DND-41 (cell line): ENCODE measurements around the gene TCF7L2.

ENCODE experiments used
- ATAC-seq: fragments of 200-7000 bp; cut with Tn5 transposase; 3 replicates; pipeline ENCODE4 v1.9.1; 2021; ENCODE audit warnings: low read depth; ENCODE audit not compliant: insufficient read depth
- DNase-seq: peaks from one replicate; pipeline ENCODE4 v3.0.0-alpha.2; 2020
- H2AFZ ChIP-seq: 2 replicates; pipeline ENCODE4 v1.6.0; 2012; ENCODE audit warnings: low read depth, low read length
- H3K27ac ChIP-seq: 2 replicates; pipeline ENCODE4 v1.5.1; 2012; ENCODE audit warnings: low read length, inconsistent platforms
- H3K27me3 ChIP-seq: fragments of 200-600 bp; sonication (generic); 2 replicates; pipeline ENCODE4 v1.6.0; 2012; ENCODE audit warnings: low read length, mild to moderate bottlenecking, inconsistent platforms; ENCODE audit not compliant: insufficient read depth, poor library complexity
- H3K36me3 ChIP-seq: 2 replicates; pipeline ENCODE4 v1.5.1; 2012; ENCODE audit warnings: low read length, inconsistent platforms; ENCODE audit not compliant: insufficient read depth
- H3K4me1 ChIP-seq: 2 replicates; pipeline ENCODE4 v1.5.1; 2012; ENCODE audit warnings: mild to moderate bottlenecking, low read length; ENCODE audit not compliant: insufficient read depth
- H3K4me2 ChIP-seq: 2 replicates; pipeline ENCODE4 v1.6.0; 2012; ENCODE audit warnings: mild to moderate bottlenecking, moderate library complexity, low read length, inconsistent platforms; ENCODE audit not compliant: insufficient read depth
- H3K4me3 ChIP-seq, 2 experiments: fragments of 200-600 bp in 1 of 2; shearing (Covaris generic) in 1 of 2; 2 replicates each; pipeline ENCODE4 v1.5.1; 2012 to 2016; ENCODE audit warnings: inconsistent platforms in 2 of 2, low read length in 2 of 2, mild to moderate bottlenecking in 2 of 2, low read depth in 1 of 2, moderate library complexity in 1 of 2
- H3K79me2 ChIP-seq: 2 replicates; pipeline ENCODE4 v1.6.0; 2012; ENCODE audit warnings: low read length, inconsistent platforms; ENCODE audit not compliant: insufficient read depth
- H3K9ac ChIP-seq: 2 replicates; pipeline ENCODE4 v1.6.0; 2012; ENCODE audit warnings: low read depth, mild to moderate bottlenecking, inconsistent platforms, low read length, moderate library complexity
- H3K9me3 ChIP-seq: 2 replicates; pipeline ENCODE4 v1.5.1; 2012; ENCODE audit warnings: low read length, moderate library complexity, mild to moderate bottlenecking, inconsistent platforms; ENCODE audit not compliant: insufficient read depth, severe bottlenecking
- H4K20me1 ChIP-seq: 2 replicates; pipeline ENCODE4 v1.6.0; 2012; ENCODE audit warnings: low read length; ENCODE audit not compliant: insufficient read depth
- CTCF ChIP-seq: IDR thresholded peaks from 2 replicates; pipeline ENCODE4 v1.5.1; 2012; ENCODE audit warnings: borderline replicate concordance, low read length, moderate library complexity, mild to moderate bottlenecking; ENCODE audit not compliant: poor library complexity, severe bottlenecking; ENCODE audit errors: extremely low read depth
- EZH2 ChIP-seq: IDR thresholded peaks from 3 replicates; pipeline ENCODE4 v1.6.1; 2012; ENCODE audit warnings: borderline replicate concordance, low read depth, mild to moderate bottlenecking, moderate library complexity, low read length, inconsistent platforms; ENCODE audit not compliant: severe bottlenecking

The TCF7L2 gene

GRCh38 chr10:113059371-113059780 is 109.3 kb downstream of the TCF7L2 start:
- Histone ChIP-seq H2AFZ (no peak overlapping the region), H3K4me3 (no peak overlapping the region), H3K36me3 (no peaks in the 10 kb centered on the region), H3K27ac (no peak overlapping the region), H3K79me2 (peaks cover 49% of the 10 kb centered on the region), H3K27me3 (no peaks in the 10 kb centered on the region), H4K20me1 (peaks cover 24% of the 10 kb centered on the region), H3K4me1 (peaks cover 6% of the 10 kb centered on the region; the same call in 1 of the 2 replicates), H3K9me3 (no peaks in the 10 kb centered on the region), H3K4me2 (no peak overlapping the region), H3K9ac (no peak overlapping the region)
- ATAC-seq (no peak), DNase-seq (no peak)
- TF ChIP-seq EZH2, result no peak
- no peak for TF ChIP-seq CTCF

DNA sequence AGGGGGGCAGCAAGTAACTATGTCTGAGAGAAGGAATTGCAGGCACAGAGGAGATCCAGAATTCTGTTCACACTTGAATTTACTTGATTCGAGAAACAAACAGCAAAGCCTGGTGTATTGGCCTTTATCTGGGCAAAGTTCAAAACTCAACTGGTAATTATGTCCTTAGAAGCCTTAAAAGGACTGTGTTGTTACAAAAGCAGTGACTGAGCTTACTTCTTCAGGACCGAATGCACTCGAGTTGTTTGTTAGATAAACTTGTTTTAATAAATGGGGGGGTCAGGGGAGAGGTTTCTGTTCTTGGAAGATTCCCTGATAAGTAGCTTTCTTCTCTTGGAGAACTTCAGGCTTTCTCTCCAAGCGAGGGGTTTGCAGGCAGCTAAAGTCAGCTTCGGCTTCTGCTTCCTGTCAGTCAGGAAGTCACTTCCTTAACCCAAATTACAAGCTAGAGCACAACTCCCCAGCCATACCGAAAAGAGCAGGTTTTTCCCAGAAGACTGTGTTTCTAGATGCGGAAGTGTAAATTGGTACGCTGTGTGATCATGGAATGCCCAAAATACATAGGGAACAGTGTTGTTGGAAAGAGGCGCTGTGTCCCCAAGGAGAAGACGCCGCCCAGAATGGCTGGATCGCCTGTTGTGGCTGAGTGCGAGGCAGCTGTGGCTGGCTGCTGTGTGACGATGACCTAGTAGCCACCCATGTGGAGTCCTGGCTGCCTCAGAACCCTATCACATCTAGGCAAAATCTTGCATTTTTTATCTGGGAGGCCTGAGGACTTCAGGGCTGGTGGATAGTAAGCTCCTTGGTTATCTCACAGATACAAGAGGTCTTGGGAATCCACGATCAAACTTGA is 110.4 kb downstream of the TCF7L2 start:
- Histone ChIP-seq H3K4me1 (peaks cover 6% of the 10 kb centered on the region; the same call in 1 of the 2 replicates), H3K36me3 (no peaks in the 10 kb centered on the region), H3K9ac (no peak overlapping the region), H2AFZ (no peak overlapping the region), H3K27me3 (no peaks in the 10 kb centered on the region), H3K4me3 (no peak overlapping the region), H3K4me2 (no peak overlapping the region), H3K27ac (no peak overlapping the region), H3K9me3 (no peaks in the 10 kb centered on the region), H4K20me1 (peaks cover 31% of the 10 kb centered on the region), H3K79me2 (peaks cover 56% of the 10 kb centered on the region)
- DNase-seq, result peak; percentile 12
- ATAC-seq, result peak; percentile 69; the same call in 2 of the 3 replicates
- TF ChIP-seq EZH2, result no peak

- TF ChIP-seq EZH2 (no peak), CTCF (no peak)
- no peak for DNase-seq
- no peaks in the 10 kb centered on the region for H3K9me3 ChIP-seq
- H3K36me3 ChIP-seq, result no peaks in the 10 kb centered on the region
- H3K27me3 ChIP-seq, result no peaks in the 10 kb centered on the region
- H3K4me1 ChIP-seq, result peaks cover 6% of the 10 kb centered on the region; the same call in 1 of the 2 replicates
- no peak overlapping the region for H3K9ac ChIP-seq
- no peak overlapping the region for H3K27ac ChIP-seq
- no peak overlapping the region for H3K4me2 ChIP-seq
- H3K4me3 ChIP-seq, result no peak overlapping the region
- H3K79me2 ChIP-seq, result peaks cover 56% of the 10 kb centered on the region
- peaks cover 32% of the 10 kb centered on the region for H4K20me1 ChIP-seq
- no peak overlapping the region for H2AFZ ChIP-seq
- no peak for ATAC-seq
Measured at GRCh38 chr10:113061054-113061430, 111.0 kb downstream of the TCF7L2 start.

DNA sequence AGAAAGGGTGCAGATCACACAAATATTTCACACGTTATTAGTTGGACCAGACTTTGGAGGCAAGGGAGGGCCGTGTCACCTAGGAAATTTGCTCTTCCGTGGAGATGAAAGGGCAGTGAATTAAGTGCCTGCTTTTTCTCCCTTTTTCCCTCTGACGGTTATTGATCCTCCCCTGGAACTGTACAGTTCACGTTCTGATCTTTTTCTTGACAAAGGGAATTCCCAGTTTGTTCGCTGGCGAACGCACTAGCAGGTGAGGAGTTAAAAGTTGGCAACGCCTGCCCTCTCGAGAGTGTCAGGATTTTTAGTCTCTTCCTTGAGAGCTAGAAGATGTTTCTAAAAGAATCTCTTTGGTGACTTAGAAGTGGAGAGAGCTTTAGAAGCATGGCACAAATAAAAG is 111.5 kb downstream of the TCF7L2 start:
- no peak overlapping the region for H3K4me2 ChIP-seq
- H3K36me3 ChIP-seq, result no peaks in the 10 kb centered on the region
- H4K20me1 ChIP-seq, result peaks cover 32% of the 10 kb centered on the region
- H3K9me3 ChIP-seq, result no peaks in the 10 kb centered on the region
- H3K79me2 ChIP-seq, result peaks cover 53% of the 10 kb centered on the region
- H3K4me3 ChIP-seq, result no peak overlapping the region
- no peak for ATAC-seq
- H3K27ac ChIP-seq, result no peak overlapping the region; the same call in 1 of the 2 replicates
- H3K9ac ChIP-seq, result no peak overlapping the region
- no peak for DNase-seq
- H3K4me1 ChIP-seq, result peaks cover 6% of the 10 kb centered on the region; the same call in 1 of the 2 replicates
- no peak overlapping the region for H2AFZ ChIP-seq
- TF ChIP-seq CTCF, result no peak
- no peak for TF ChIP-seq EZH2
- H3K27me3 ChIP-seq, result no peaks in the 10 kb centered on the region
